Measurements from ENCODE around the gene CLASP2.

The CLASP2 gene

GRCh38 chr3:33577173-33577572, 140.9 kb downstream of the CLASP2 start:
- Mint-ChIP-seq H3K27ac (no peak overlapping the region), H3K4me1 (ENCODE audit: low read depth) (no peaks in the 10 kb centered on the region), H3K9me3 (no peaks in the 10 kb centered on the region), H3K27me3 (no peaks in the 10 kb centered on the region), H3K4me3 (no peak overlapping the region), H3K36me3 (ENCODE audit: low read depth) (peaks cover 29% of the 10 kb centered on the region)

DNA sequence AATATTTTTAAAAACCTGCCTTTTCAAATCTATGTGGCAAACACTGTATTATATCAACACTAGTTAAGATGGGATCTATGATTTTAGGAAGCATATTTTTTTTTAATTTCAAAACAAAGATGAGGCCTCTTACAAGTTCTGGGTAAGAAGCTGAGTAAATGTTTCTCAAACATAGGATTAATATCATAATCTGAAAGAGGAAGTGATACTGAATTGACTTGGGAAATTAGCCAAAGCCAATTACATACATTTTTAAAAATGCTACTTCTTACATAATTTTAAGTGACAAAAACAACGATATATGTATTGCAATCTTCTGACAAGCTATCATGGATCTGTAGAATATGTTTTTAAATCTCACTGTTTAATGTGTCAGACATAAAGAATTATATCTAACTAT, 142.7 kb downstream of the CLASP2 start:
- Mint-ChIP-seq H3K36me3 (ENCODE audit: low read depth) (peaks cover 36% of the 10 kb centered on the region), H3K4me3 (no peak overlapping the region), H3K27ac (no peak overlapping the region), H3K4me1 (ENCODE audit: low read depth) (no peaks in the 10 kb centered on the region), H3K9me3 (no peaks in the 10 kb centered on the region), H3K27me3 (no peaks in the 10 kb centered on the region)

DNA sequence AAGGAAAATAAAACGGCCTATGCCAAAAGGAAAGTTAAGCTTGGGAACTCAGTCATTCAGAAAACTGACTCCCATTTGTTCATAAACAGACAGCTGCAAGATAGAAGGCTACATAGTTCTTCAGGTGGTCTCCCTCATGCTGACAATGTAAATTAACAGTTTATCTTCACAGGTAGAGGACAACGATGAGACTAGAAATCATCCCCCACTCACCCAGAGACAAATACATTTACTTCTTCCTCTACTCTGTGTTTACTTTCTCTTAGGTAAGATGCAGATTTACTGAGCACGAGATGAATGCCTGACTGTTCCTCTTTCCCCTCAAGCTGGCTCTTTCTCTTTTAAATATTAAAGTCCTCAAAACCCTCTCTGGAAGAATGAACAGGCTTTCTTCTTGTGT, 160.2 kb downstream of the CLASP2 start:
- no peaks in the 10 kb centered on the region for H3K4me1 Mint-ChIP-seq (ENCODE audit: low read depth)
- H3K4me3 Mint-ChIP-seq = no peak overlapping the region
- H3K27ac Mint-ChIP-seq = no peak overlapping the region
- peaks cover 35% of the 10 kb centered on the region for H3K36me3 Mint-ChIP-seq (ENCODE audit: low read depth)
- H3K9me3 Mint-ChIP-seq = no peaks in the 10 kb centered on the region
- H3K27me3 Mint-ChIP-seq = no peaks in the 10 kb centered on the region

- Mint-ChIP-seq H3K36me3 (ENCODE audit: low read depth) (peaks cover 41% of the 10 kb centered on the region), H3K9me3 (no peaks in the 10 kb centered on the region), H3K4me1 (ENCODE audit: low read depth) (no peaks in the 10 kb centered on the region)
These were observed 160.8 kb downstream of the CLASP2 start for GRCh38 chr3:33557279-33557678.

DNA sequence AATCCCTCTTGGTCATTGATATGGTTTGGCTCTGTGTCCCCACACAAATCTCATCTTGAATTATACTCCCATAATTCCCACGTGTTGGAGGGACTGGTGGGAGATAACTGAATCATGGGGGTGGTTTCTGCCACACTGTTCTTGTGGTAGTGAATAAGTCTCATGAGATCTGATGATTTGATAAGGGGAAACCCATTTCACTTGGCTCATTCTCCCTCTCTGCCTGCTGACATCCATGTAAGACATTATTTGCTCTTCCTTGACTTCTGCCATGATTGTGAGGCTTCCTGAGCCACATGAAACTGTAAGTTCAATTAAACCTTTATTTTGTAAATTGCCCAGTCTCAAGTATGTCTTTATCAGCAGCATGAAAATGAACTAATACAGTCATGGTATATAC, 171.0 kb downstream of the CLASP2 start:
- no peak overlapping the region for H3K27ac Mint-ChIP-seq
- H3K4me3 Mint-ChIP-seq = no peak overlapping the region
- H3K4me1 Mint-ChIP-seq (ENCODE audit: low read depth) = no peaks in the 10 kb centered on the region
- peaks cover 6% of the 10 kb centered on the region for H3K9me3 Mint-ChIP-seq
- no peaks in the 10 kb centered on the region for H3K27me3 Mint-ChIP-seq
- H3K36me3 Mint-ChIP-seq (ENCODE audit: low read depth) = peaks cover 47% of the 10 kb centered on the region

More at GRCh38 chr3:33557279-33557678, 160.8 kb downstream of the CLASP2 start:
- H3K4me3 Mint-ChIP-seq = no peak overlapping the region
- no peaks in the 10 kb centered on the region for H3K27me3 Mint-ChIP-seq
- H3K27ac Mint-ChIP-seq = no peak overlapping the region

DNA sequence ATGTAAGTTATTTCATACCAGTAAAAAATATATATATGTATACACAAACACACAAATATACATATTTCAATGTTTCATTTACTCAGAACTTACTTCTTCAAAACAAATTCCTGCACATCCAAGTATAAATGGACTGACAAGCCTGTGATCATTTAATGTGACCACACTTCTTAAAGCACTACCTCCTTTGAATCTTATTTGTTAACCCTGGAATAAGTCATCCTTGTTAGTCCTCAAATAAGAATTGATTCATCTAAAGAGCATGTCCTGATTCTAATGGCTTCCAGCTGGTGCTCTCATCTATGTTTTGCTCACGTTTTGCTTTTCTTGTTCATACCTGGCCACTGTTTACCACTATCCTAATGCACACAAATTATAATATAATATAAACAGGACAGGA, 173.9 kb downstream of the CLASP2 start:
- Mint-ChIP-seq H3K36me3 (ENCODE audit: low read depth) (peaks cover 28% of the 10 kb centered on the region), H3K27me3 (no peaks in the 10 kb centered on the region), H3K4me3 (no peak overlapping the region), H3K9me3 (peaks cover 6% of the 10 kb centered on the region), H3K4me1 (ENCODE audit: low read depth) (no peaks in the 10 kb centered on the region), H3K27ac (no peak overlapping the region)

DNA sequence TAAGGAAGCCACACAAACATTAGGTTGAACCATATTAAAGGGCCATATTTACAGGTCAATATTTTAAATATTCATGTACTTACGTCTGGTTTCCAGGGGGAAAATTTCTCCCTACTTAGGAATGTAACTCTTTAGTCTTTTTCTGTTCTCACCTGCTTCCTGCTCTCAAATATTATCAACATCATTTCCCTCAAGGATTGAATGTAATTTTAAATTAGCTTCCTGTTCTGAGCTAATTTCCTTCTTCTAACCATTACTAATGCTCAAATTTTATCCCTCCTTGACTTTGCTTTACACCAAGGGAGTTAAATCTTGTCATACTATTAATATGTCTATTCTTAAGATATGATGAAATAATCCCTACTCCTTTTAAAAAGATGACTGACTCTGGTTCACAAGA, 174.5 kb downstream of the CLASP2 start:
- H3K4me3 Mint-ChIP-seq = no peak overlapping the region
- no peak overlapping the region for H3K27ac Mint-ChIP-seq
- no peaks in the 10 kb centered on the region for H3K27me3 Mint-ChIP-seq
- peaks cover 26% of the 10 kb centered on the region for H3K36me3 Mint-ChIP-seq (ENCODE audit: low read depth)
- H3K9me3 Mint-ChIP-seq = peaks cover 6% of the 10 kb centered on the region
- no peaks in the 10 kb centered on the region for H3K4me1 Mint-ChIP-seq (ENCODE audit: low read depth)

- Mint-ChIP-seq H3K27me3 (no peaks in the 10 kb centered on the region), H3K27ac (no peak overlapping the region), H3K9me3 (no peaks in the 10 kb centered on the region), H3K36me3 (ENCODE audit: low read depth) (peaks cover 39% of the 10 kb centered on the region), H3K4me1 (ENCODE audit: low read depth) (no peaks in the 10 kb centered on the region), H3K4me3 (no peak overlapping the region)
These were observed 176.1 kb downstream of the CLASP2 start for GRCh38 chr3:33541918-33542317.

DNA sequence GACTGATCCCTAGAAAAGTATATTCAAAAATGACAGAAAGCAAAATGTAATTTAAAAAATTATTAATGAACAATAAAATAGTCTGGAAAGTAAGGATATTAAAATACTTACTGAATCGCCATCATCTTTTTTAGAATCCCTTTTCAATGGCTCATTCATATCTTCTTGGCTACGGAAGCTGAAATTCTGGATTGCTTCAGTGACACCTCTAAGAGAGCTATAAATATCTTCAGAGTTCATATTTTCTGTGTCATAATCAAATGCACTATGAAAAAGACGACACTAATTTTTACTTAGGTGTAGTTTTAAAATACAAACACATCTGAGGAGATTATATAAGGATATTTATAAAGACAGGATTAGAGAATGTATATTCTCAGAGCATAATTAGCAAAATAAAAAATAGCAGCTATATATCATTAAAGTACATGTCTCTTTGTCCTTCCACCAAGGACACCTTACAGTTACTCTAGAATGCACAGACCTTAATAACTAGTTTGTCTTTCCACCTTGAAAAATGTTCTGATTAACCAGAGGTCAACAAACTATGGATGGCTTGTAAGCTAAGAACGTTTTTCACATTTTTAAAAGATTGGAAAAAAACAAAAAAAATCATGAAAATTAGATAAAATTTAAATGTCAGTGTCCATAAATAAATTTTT, 179.2 kb downstream of the CLASP2 start:
- Mint-ChIP-seq H3K27ac (no peak overlapping the region), H3K4me1 (ENCODE audit: low read depth) (no peaks in the 10 kb centered on the region), H3K9me3 (no peaks in the 10 kb centered on the region), H3K36me3 (ENCODE audit: low read depth) (peaks cover 41% of the 10 kb centered on the region), H3K4me3 (no peak overlapping the region), H3K27me3 (no peaks in the 10 kb centered on the region)

DNA sequence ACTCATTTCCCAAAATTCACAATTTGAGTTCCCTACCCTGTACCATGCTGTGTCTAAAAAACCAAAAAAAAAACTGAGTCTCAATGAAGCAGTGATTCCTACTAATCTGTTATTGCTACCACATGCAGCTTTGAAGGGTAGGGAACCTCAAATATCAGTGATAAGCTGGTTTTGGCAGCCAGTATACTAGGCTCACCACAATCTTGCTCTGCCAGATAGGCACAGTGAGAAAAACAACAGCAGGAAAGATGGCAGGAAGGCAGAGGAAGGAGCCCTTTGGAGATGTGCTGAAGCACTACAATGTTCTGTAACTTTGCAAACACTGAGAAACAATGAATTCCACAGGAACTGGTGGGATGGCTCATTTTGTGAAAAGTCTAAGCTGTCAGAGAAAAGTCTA, 180.9 kb downstream of the CLASP2 start:
- Mint-ChIP-seq H3K4me3 (no peak overlapping the region), H3K9me3 (no peaks in the 10 kb centered on the region), H3K4me1 (ENCODE audit: low read depth) (no peaks in the 10 kb centered on the region), H3K27me3 (no peaks in the 10 kb centered on the region), H3K36me3 (ENCODE audit: low read depth) (peaks cover 51% of the 10 kb centered on the region), H3K27ac (no peak overlapping the region)

DNA sequence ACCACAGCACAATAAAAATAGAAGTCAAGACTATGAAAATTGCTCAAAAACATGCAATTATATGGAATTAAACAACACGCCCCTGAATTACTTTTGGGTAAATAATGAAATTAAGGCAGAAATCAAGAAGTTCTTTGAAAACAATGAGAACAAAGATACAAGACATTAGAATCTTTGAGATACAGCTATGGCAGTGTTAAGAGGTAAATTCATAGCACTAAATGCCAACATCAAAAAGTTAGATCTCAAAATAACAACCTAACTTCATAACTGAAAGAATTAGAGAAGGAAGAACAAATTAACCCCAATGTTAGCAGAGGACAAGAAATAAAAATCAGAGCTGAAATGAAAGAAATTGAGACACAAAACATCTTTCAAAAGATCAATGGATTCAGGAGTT, 191.3 kb downstream of the CLASP2 start:
- H3K9me3 Mint-ChIP-seq = peaks cover 26% of the 10 kb centered on the region
- H3K4me3 Mint-ChIP-seq = no peak overlapping the region
- peaks cover 74% of the 10 kb centered on the region for H3K36me3 Mint-ChIP-seq (ENCODE audit: low read depth)
- no peak overlapping the region for H3K27ac Mint-ChIP-seq
- no peaks in the 10 kb centered on the region for H3K27me3 Mint-ChIP-seq
- no peaks in the 10 kb centered on the region for H3K4me1 Mint-ChIP-seq (ENCODE audit: low read depth)

DNA sequence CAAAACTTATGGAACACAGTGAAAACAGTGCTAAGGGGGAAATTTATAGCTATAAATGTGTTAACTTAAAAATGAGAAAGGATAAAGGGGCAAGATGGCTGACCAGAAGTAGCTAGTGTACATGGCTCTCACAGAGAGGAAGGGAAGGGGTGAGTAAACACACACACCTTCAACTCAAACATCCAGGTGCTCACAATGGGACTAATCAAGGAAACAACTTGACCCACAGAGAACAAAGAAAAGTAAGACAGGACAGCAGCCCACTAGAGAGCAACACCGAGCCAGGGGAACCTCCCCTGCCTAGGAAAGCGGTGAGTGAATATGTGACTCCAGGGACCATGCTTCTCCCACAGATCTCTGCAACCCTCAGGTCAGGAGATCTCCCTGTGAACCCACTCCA, 192.8 kb downstream of the CLASP2 start:
- H3K4me3 Mint-ChIP-seq = no peak overlapping the region
- no peaks in the 10 kb centered on the region for H3K27me3 Mint-ChIP-seq
- H3K9me3 Mint-ChIP-seq = peaks cover 26% of the 10 kb centered on the region
- no peaks in the 10 kb centered on the region for H3K4me1 Mint-ChIP-seq (ENCODE audit: low read depth)
- no peak overlapping the region for H3K27ac Mint-ChIP-seq
- H3K36me3 Mint-ChIP-seq (ENCODE audit: low read depth) = peaks cover 72% of the 10 kb centered on the region

DNA sequence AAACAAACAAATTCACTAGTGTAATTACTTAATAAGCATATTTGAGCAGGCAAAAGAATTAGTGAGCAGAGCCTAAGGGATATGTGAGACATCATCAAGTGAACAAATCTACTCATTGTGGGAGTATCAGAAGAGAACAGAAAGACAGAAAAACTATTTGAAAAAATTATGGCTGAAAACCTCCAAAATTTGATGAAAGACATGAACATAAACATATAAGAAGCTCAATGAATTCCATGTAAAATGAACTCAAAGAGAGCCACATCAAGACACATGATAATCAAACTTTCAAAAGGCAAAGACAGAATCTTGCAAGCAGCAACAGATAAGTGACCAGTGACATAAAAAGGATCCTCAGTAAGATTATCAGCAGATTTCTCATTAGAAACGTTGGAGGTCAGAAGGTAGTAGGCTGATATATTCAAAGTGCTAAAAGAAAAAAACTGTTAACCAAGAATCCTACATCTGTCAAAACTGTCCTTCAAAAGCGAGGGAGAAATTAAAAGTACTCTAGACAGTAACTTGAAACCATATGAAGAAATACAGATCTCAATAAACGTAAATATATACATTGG, 194.9 kb downstream of the CLASP2 start:
- Mint-ChIP-seq H3K27me3 (no peaks in the 10 kb centered on the region), H3K36me3 (ENCODE audit: low read depth) (peaks cover 61% of the 10 kb centered on the region), H3K4me1 (ENCODE audit: low read depth) (no peaks in the 10 kb centered on the region), H3K9me3 (peaks cover 18% of the 10 kb centered on the region), H3K27ac (no peak overlapping the region), H3K4me3 (no peak overlapping the region)

GRCh38 chr3:33521736-33522135, 196.3 kb downstream of the CLASP2 start:
- Mint-ChIP-seq H3K4me3 (no peak overlapping the region), H3K4me1 (ENCODE audit: low read depth) (no peaks in the 10 kb centered on the region), H3K27me3 (no peaks in the 10 kb centered on the region), H3K27ac (no peak overlapping the region), H3K9me3 (peaks cover 13% of the 10 kb centered on the region), H3K36me3 (ENCODE audit: low read depth) (peaks cover 52% of the 10 kb centered on the region)

DNA sequence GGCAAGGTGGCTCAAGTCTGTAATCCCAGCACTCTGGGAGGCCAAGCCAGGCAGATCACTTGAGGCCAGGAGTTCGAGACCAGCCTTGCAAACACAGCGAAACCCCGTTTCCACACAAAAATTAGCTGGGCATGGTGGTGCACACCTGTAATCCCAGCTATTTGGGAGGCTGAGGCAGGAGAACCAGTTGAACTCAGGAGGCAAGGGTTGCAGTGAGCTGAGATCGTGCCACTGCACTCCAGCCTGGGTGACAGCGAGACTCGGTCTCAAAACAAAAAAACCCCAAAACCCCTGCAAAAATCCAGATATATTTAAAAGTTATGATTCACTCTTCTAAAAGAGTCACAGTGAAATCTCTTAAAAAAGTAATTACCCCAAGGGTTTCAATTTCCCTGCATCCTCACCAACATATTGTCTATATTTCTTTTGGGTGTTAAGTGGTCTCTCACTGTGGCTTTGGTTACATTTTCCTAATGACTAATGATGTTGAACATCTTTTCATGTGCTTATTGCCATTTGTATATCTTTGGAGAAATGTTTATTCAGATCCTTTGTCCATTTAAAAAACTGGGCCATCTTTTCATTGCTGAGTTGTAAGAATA, 204.7 kb downstream of the CLASP2 start:
- Mint-ChIP-seq H3K27ac (no peak overlapping the region), H3K9me3 (no peaks in the 10 kb centered on the region), H3K27me3 (no peaks in the 10 kb centered on the region), H3K4me3 (no peak overlapping the region), H3K36me3 (ENCODE audit: low read depth) (peaks cover 46% of the 10 kb centered on the region), H3K4me1 (ENCODE audit: low read depth) (no peaks in the 10 kb centered on the region)

DNA sequence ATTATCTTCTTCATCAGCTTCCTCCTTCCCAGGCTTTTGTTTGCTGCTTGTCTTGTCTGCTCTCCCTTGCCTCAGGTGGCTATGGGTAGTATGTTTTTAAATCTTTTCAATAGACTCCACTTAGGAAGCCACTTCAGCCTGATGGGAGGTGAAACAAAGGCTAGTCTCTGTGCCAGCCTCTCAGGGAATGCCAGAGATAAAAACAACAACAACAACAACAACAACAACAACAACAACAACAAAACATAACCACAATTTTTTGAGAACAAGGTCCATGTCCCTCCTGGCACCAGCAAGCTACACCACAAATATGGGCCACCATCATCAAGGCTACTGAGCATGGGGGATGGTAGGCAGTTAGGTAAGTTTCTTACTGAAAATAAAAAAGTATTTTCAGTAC, 213.0 kb downstream of the CLASP2 start:
- Mint-ChIP-seq H3K9me3 (no peaks in the 10 kb centered on the region), H3K4me3 (no peak overlapping the region), H3K4me1 (ENCODE audit: low read depth) (no peaks in the 10 kb centered on the region), H3K36me3 (ENCODE audit: low read depth) (peaks cover 78% of the 10 kb centered on the region), H3K27ac (no peak overlapping the region), H3K27me3 (no peaks in the 10 kb centered on the region)
